GM19372 (cell line): Measurements from ENCODE around the gene HSD3B7.
A peak's percentile ranks its signal among the peaks of the same experiment; 100 is the strongest.

Source experiments
- ATAC-seq: cut with Tn5 transposase; IDR thresholded peaks from one replicate; pipeline ENCODE4 v1.9.1; 2021; ENCODE audit warnings: mild to moderate bottlenecking, low read depth, moderate library complexity; ENCODE audit not compliant: unreplicated experiment

HSD3B7 gene

DNA sequence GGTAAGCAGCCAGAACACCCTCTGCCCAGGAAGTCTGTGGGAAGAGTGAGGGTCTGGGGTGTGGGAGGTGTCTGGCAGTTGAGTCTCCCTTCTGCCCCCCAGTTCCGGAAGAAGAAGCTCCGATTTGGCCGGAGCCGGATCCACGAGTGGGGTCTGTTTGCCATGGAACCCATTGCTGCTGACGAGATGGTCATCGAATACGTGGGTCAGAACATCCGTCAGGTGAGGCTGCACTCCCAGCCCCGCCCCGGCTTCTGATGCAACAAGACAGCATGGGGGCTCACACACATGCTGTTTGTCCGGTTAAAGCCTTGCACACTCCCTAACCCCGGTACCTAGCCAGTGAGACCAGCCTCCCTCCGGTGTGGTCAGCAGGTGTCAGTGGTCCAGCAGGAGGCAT lies 4.0 kb upstream of the HSD3B7 start:
- no peak for ATAC-seq

DNA sequence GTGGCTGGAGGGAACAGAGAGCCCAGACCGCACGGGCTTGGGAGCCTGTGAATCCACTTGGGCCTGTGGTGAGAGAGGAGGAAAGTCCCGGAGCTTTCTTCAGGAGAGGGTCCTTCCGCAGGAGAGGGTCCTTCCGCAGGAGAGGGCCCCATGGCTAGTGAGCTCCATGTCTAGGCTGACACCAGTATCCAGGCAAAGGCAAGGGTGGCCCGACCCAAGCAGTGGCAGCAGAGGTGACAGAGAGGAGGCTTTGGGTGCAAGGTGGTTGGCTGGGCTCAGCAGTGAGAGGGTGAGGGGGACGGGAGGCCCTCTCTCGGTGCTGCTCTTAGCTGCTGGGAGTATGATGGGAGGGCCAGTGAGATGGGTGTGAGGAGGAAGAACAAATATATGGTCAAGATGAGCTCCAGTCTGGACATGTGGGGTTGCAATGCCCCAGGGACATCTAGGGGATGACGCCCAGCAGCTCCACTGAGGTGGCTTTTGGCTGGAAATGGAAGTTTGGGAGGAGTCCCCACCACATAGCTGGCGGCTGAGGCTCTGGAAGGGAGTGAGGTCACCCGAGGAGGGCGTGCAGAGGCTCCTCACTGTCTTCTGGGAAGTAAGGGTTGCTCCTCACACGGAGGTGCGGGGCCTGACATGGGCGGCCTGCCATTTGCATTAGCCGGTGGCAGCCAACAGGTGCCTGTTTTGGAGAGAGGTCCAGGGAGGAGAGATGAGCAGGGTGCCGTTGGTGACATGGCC lies 2.3 kb upstream of the HSD3B7 start:
- ATAC-seq, result no peak

GRCh38 chr16:30983289-30983889 lies 1.6 kb upstream of the HSD3B7 start:
- ATAC-seq, result no peak

GRCh38 chr16:30983898-30984610 lies 953 bp upstream of the HSD3B7 start:
- no peak for ATAC-seq

DNA sequence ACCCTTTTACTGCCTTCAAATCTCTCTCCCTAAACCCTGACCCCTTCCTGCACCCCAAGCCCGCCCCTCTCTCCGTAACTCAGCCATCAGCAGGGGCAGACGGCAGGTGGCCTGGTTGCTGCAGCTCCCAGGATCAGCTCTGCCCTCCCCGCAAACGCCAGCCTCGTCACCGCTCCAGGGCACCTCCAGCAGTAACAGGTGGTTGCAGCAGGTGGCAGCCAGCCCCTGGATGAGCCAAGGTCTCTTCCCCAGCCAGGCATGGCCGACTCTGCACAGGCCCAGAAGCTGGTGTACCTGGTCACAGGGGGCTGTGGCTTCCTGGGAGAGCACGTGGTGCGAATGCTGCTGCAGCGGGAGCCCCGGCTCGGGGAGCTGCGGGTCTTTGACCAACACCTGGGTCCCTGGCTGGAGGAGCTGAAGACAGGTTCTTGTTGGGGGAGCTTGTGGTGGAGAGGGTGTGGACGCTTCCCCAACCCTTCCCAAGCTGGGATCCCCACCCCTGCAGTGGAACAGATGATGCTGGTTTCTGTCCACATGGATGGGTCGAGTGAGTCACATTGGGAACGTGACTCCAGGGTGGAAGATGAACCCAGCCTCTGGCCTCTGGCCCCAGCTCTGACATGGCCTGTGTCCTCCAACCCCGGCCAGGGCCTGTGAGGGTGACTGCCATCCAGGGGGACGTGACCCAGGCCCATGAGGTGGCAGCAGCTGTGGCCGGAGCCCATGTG lies 558 bp downstream of the HSD3B7 start:
- ATAC-seq, result no peak

DNA sequence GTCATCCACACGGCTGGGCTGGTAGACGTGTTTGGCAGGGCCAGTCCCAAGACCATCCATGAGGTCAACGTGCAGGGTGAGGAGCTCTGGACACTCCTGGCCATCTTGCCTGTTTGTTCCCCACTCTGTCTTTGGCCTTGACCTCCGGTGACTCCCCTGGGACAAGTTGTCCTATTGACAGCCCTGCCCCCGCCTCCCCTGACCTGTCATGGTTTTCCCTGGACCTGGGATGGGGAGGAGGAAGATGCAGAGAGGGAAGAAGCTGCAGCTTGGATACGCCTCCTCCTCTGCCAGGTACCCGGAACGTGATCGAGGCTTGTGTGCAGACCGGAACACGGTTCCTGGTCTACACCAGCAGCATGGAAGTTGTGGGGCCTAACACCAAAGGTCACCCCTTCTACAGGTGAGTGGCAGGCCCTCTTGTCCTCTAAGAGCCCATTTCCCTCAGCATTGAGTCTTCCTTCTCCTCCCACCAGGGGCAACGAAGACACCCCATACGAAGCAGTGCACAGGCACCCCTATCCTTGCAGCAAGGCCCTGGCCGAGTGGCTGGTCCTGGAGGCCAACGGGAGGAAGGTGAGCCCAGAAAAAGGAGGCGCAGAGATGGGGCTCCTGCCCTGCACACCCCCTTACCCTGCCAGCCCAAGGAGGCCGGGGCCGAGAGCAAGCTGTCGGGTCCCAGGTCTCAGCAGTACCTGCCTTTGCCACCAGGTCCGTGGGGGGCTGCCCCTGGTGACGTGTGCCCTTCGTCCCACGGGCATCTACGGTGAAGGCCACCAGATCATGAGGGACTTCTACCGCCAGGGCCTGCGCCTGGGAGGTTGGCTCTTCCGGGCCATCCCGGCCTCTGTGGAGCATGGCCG lies 1.4 kb downstream of the HSD3B7 start:
- no peak for ATAC-seq

DNA sequence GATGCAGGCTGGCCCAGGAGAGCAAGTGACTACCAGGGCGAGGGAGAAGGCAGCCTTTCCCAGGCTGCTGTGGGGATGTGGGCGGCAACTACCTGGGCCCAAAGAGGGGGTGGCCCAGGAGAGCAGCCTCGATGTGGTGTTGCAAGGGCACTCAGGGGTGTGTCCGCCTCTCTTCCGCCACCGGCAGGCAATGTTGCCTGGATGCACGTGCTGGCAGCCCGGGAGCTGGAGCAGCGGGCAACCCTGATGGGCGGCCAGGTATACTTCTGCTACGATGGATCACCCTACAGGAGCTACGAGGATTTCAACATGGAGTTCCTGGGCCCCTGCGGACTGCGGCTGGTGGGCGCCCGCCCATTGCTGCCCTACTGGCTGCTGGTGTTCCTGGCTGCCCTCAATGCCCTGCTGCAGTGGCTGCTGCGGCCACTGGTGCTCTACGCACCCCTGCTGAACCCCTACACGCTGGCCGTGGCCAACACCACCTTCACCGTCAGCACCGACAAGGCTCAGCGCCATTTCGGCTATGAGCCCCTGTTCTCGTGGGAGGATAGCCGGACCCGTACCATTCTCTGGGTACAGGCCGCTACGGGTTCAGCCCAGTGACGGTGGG lies 2.7 kb downstream of the HSD3B7 start:
- no peak for ATAC-seq

GRCh38 chr16:30989469-30990047 lies 4.6 kb downstream of the HSD3B7 start:
- ATAC-seq, result no peak

DNA sequence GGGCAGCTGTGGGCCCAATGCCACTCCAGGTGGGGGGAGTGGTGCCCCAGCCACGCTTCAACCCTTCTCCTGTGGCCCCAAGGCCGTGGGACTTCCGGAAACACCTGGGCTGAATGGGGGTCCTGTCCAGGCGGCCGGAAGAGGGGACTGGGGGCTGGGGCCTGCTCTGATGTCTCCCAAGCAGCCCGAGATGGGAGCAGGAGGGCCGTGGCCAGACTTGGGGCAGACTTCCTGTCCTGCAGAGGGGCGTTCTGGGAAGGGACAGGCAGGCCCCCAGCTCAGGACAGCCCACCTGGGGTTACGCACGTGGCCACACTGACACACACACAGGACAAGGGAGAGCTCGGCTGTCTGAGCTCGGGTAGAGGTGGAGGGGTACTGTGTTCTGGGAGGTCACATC lies 5.1 kb downstream of the HSD3B7 start:
- ATAC-seq, result no peak

DNA sequence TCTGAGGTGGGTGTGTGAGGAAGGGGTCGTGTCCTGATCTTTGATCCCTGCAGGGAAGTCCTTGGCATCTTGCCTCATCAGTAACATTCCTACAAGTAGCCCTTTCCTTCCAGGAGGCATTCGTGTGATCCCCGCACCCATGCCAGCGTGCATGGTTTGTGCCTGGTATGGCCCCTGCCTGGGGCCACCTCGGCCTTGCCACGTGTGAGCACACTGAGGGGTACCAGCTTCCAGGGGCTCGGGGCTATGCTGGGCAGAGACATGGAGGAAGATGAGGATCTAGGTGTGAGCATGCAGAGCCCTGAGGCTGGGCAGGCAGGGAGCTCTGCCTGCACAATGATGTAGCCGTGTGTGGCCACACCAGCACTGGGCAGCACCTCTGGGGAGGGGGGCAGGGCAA lies 6.0 kb downstream of the HSD3B7 start:
- no peak for ATAC-seq

DNA sequence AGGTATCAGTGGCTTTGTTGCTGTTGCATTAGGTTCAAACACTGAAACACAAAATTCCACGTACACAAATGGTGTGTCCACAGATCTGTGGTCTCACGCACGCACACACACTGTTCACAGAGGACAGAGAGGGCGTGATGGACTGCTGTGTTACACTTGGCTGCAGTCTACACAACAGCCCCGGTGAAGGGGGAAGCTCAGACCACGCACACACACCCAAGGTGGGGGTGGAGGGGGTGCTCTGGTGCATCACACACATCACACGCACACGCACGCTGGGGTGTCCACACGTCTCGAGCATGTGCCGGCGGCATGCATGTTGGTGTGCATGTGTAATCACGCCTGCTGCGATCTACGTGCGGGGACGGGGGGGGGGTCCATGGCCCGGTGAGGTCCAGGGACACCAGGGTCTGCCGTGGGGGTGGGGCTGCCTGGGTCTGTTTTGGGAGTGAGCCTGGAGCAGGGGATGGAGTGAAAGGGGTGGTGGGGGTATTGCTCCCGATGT lies 7.3 kb downstream of the HSD3B7 start:
- ATAC-seq, result no peak

GRCh38 chr16:30992931-30993816 lies 8.2 kb downstream of the HSD3B7 start:
- ATAC-seq, result no peak

DNA sequence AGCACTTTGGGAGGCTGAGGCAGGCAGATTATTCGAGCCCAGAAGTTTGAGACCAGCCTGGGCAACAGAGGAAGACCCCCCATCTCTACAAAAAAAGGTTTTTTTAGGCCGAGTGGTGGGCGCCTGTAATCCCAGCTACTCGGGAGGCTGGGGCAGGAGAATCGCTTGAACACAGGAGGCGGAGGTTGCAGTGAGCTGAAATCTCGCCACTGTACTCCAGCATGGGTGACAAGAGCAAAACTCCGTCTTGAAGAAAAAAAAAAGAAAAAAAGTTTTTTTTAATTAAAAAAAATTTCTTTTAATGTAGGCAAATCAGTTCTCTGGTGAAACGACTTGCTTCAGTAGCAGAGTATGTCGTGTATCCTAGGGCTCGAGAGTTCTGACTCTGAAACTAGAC lies 10.9 kb downstream of the HSD3B7 start:
- ATAC-seq, result no peak

DNA sequence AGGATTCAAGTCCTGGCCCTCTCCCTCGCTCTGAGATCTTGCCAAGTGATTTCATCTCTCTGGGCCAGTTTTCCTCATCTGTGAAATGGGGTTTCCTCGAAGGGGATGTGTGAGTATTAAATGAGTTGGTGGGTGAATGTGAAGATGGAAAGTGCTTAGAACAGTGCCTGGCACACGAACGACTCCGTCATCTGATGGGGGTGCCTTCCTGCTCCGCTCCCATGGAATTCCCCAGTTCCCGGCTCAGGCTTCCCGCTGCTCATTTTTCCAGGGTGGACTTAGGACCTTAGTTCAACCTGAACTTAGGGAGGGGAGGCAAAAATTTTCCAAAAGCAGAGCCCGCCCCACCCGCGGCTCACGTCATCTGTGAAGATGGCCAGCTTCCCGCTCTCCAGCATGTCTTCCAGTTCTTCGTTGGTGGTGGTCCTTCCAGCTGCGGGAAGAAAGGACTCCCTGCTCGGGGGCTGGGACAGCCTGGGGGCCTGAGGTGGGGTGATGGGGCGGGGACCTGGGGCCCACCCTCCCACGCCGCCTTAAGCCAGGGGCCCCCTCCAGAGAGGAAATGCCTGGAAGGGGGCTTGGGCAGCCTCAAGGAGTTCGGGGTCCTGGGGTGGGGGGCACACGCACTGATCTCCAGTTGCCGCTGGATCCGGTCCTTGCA lies 11.4 kb downstream of the HSD3B7 start:
- ATAC-seq, result no peak

- peak; percentile 87 for ATAC-seq
Measured at GRCh38 chr16:30996985-30997724, 12.1 kb downstream of the HSD3B7 start.

DNA sequence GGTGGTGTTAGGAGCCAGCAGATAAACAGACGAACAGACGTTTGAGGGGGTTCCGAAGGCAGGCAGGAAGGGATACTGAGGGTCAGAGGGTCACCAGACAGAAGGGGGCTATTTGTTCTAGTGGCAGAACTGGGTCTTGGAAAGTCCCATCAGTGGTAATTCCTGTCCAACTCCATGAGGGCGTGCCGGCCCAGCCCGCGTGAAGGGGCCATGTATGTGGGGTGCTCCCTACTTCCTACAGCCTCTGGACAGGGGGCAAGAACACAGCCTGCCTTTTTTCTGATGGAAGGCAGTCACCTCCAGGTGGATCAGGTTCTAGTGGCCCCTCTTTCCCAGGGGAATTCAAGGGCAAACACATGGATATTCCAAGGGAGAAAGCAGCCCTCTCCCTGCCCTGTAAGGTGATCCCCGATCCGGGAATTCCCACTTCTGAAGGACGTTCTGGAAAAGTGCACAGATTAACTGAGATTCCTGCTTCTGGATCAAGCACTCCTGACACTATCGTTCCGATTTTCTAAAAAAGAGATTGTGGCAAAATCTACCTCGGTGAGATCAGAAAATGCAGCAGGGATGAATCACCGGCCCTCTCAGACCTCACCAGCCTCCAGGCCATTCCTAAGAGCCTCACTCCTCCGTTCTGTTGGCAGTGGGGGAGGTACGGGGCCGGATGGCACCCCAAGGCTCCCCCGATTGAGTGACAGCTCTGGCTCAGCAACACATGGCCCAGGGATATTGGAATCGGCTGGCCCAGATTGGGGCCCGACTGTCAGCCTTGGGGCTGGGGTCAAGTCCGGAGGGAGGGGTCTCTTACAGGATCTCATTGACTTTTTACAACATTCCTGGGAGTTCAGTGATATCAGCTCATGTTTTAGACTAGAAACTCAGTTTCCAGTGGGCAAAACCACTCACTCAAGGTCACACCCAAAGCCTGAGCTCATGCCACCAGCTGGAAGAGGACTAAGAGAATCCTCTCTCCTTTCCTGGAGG lies 13.0 kb downstream of the HSD3B7 start:
- no peak for ATAC-seq
